ENCODE data around the gene UBE2H.
A peak's percentile ranks its signal among the peaks of the same experiment; 100 is the strongest.
"Not testable (repeated sequence)": the region's sequence is repeated elsewhere in the genome, so short reads cannot be mapped to it uniquely, and the experiment has no call there.

Gene UBE2H

GRCh38 chr7:129828078-129828762, 124.5 kb downstream of the UBE2H start:
- Histone ChIP-seq H4K20me1 (ENCODE audit: low read depth, low read length) (no peaks in the 10 kb centered on the region), H3K4me3 (ENCODE audit: insufficient read depth, low read length, poor library complexity, severe bottlenecking) (no peak overlapping the region), H3K9me2 (replicated peaks; ENCODE audit: insufficient read depth, low read length) (no peaks in the 10 kb centered on the region), H3F3A (ENCODE audit: insufficient read depth) (no peaks in the 10 kb centered on the region), H3K9ac (ENCODE audit: low read length) (no peak overlapping the region), H3K9me3 (ENCODE audit: insufficient read depth, low read length) (no peaks in the 10 kb centered on the region), H3K27ac (ENCODE audit: low read depth, low read length) (no peak overlapping the region), H2AFZ (ENCODE audit: low read depth, low read length, severe bottlenecking) (no peak overlapping the region), H3K79me2 (ENCODE audit: insufficient read depth, low read length) (no peaks in the 10 kb centered on the region), H3K27me3 (ENCODE audit: low read length) (no peaks in the 10 kb centered on the region), H3K4me2 (ENCODE audit: low read depth, low read length, poor library complexity, severe bottlenecking) (no peak overlapping the region), H3K36me3 (ENCODE audit: low read length) (no peaks in the 10 kb centered on the region)
- no peak for TF ChIP-seq EZH2phosphoT487 (conservative IDR thresholded peaks at IDR 0.05; ENCODE audit: low read length)
- TF ChIP-seq CTCF (IDR thresholded peaks at IDR 0.05; ENCODE audit: insufficient read depth, low read length, poor library complexity, severe bottlenecking) = no peak

GRCh38 chr7:129827467-129827990, 125.2 kb downstream of the UBE2H start:
- Histone ChIP-seq H3K9ac (ENCODE audit: low read length) (no peak overlapping the region), H3K4me3 (ENCODE audit: insufficient read depth, low read length, poor library complexity, severe bottlenecking) (no peak overlapping the region), H3K4me2 (ENCODE audit: low read depth, low read length, poor library complexity, severe bottlenecking) (no peak overlapping the region), H3K9me3 (ENCODE audit: insufficient read depth, low read length) (no peaks in the 10 kb centered on the region), H3K36me3 (ENCODE audit: low read length) (no peaks in the 10 kb centered on the region), H3F3A (ENCODE audit: insufficient read depth) (no peaks in the 10 kb centered on the region), H4K20me1 (ENCODE audit: low read depth, low read length) (no peaks in the 10 kb centered on the region), H3K9me2 (replicated peaks; ENCODE audit: insufficient read depth, low read length) (no peaks in the 10 kb centered on the region), H3K27ac (ENCODE audit: low read depth, low read length) (no peak overlapping the region), H3K79me2 (ENCODE audit: insufficient read depth, low read length) (no peaks in the 10 kb centered on the region), H3K27me3 (ENCODE audit: low read length) (no peaks in the 10 kb centered on the region), H2AFZ (ENCODE audit: low read depth, low read length, severe bottlenecking) (no peak overlapping the region)
- TF ChIP-seq EZH2phosphoT487 (conservative IDR thresholded peaks at IDR 0.05; ENCODE audit: low read length) = no peak
- no peak for TF ChIP-seq CTCF (IDR thresholded peaks at IDR 0.05; ENCODE audit: insufficient read depth, low read length, poor library complexity, severe bottlenecking)

GRCh38 chr7:129826895-129827294, 125.9 kb downstream of the UBE2H start:
- not testable (repeated sequence) for H3K9me3 ChIP-seq (ENCODE audit: insufficient read depth, low read length); H3K9me2 ChIP-seq (replicated peaks; ENCODE audit: insufficient read depth, low read length); H3K9ac ChIP-seq (ENCODE audit: low read length); H3K79me2 ChIP-seq (ENCODE audit: insufficient read depth, low read length); H3K4me3 ChIP-seq (ENCODE audit: insufficient read depth, low read length, poor library complexity, severe bottlenecking); H3F3A ChIP-seq (ENCODE audit: insufficient read depth); H2AFZ ChIP-seq (ENCODE audit: low read depth, low read length, severe bottlenecking); H3K27ac ChIP-seq (ENCODE audit: low read depth, low read length); H3K4me2 ChIP-seq (ENCODE audit: low read depth, low read length, poor library complexity, severe bottlenecking); H3K36me3 ChIP-seq (ENCODE audit: low read length); H3K27me3 ChIP-seq (ENCODE audit: low read length); H4K20me1 ChIP-seq (ENCODE audit: low read depth, low read length)

- no peak overlapping the region for H3K27ac ChIP-seq (ENCODE audit: low read depth, low read length)
These were observed 127.4 kb downstream of the UBE2H start for GRCh38 chr7:129825209-129825970.

More at GRCh38 chr7:129825209-129825970, 127.4 kb downstream of the UBE2H start:
- peak overlapping the region; percentile 61 for H3K9ac ChIP-seq (ENCODE audit: low read length)
- H3K4me3 ChIP-seq (ENCODE audit: insufficient read depth, low read length, poor library complexity, severe bottlenecking) = peak overlapping the region; percentile 71
- H3K27me3 ChIP-seq (ENCODE audit: low read length) = no peaks in the 10 kb centered on the region
- no peaks in the 10 kb centered on the region for H3K9me3 ChIP-seq (ENCODE audit: insufficient read depth, low read length)
- H3K4me2 ChIP-seq (ENCODE audit: low read depth, low read length, poor library complexity, severe bottlenecking) = peak overlapping the region; percentile 69
- H4K20me1 ChIP-seq (ENCODE audit: low read depth, low read length) = no peaks in the 10 kb centered on the region
- H3F3A ChIP-seq (ENCODE audit: insufficient read depth) = no peaks in the 10 kb centered on the region
- no peaks in the 10 kb centered on the region for H3K36me3 ChIP-seq (ENCODE audit: low read length)
- H2AFZ ChIP-seq (ENCODE audit: low read depth, low read length, severe bottlenecking) = peak overlapping the region; percentile 77
- no peaks in the 10 kb centered on the region for H3K9me2 ChIP-seq (replicated peaks; ENCODE audit: insufficient read depth, low read length)
- H3K79me2 ChIP-seq (ENCODE audit: insufficient read depth, low read length) = no peaks in the 10 kb centered on the region
- TF ChIP-seq EZH2phosphoT487 (conservative IDR thresholded peaks at IDR 0.05; ENCODE audit: low read length) (no peak), CTCF (IDR thresholded peaks at IDR 0.05; ENCODE audit: insufficient read depth, low read length, poor library complexity, severe bottlenecking) (no peak)
